Panc1 (cell line): ENCODE data around the gene LINC00237. TPM values are rescaled to one million over a fixed set of nuclear protein-coding genes. Genes with fewer than 3 reads are reported as not detected.

ENCODE experiments used
- ATAC-seq: fragments of 200-7000 bp; cut with Tn5 transposase; 2 replicates; pipeline ENCODE4 v1.9.1; 2020; ENCODE audit warnings: mild to moderate bottlenecking, moderate library complexity
- BruUV-seq: library from RNA; stranded (reverse); fragments of 400-500 nt; replicated peaks from 2 replicates; lab custom pipeline; 2021; lab: Mats Ljungman, UMichigan
- CTCF ChIA-PET: fragments of 300-600 bp; sonication (Branson Sonifier 250); formaldehyde crosslinking; loops from one replicate; lab custom pipeline; 2022; ENCODE audit warnings: antibody characterized with exemption; lab: Charles Lee
- POLR2A ChIA-PET: fragments of 300-600 bp; sonication (Branson Sonifier 250); formaldehyde crosslinking; loops from one replicate; lab custom pipeline; 2022; ENCODE audit warnings: antibody characterized with exemption; lab: Charles Lee
- DNase-seq: peaks from one replicate; pipeline ENCODE4 v3.0.0-alpha.2; 2010; ENCODE audit warnings: low read depth, low spot score
- H3K27ac ChIP-seq: 2 replicates; pipeline ENCODE4 v1.5.1; 2011; ENCODE audit warnings: mild to moderate bottlenecking, low read length, inconsistent platforms
- H3K27me3 ChIP-seq: fragments of 200-500 bp; sonication (Bioruptor generic); 2 replicates; pipeline ENCODE4 v1.6.0; 2014; ENCODE audit warnings: low read length, inconsistent platforms; ENCODE audit not compliant: control insufficient read depth, insufficient read depth
- H3K36me3 ChIP-seq: fragments of 200-500 bp; sonication (Bioruptor generic); 2 replicates; pipeline ENCODE4 v1.5.1; 2014; ENCODE audit warnings: inconsistent platforms, mild to moderate bottlenecking, low read length, moderate library complexity; ENCODE audit not compliant: control insufficient read depth, insufficient read depth
- H3K4me1 ChIP-seq: 2 replicates; pipeline ENCODE4 v1.5.1; 2011; ENCODE audit warnings: inconsistent platforms, mild to moderate bottlenecking, low read length, moderate library complexity; ENCODE audit not compliant: control insufficient read depth, insufficient read depth
- H3K4me3 ChIP-seq, 2 experiments: 2 replicates each; pipeline ENCODE4 v1.5.1; 2011 to 2012; ENCODE audit warnings: low read depth in 2 of 2, low read length in 2 of 2, mild to moderate bottlenecking in 2 of 2, inconsistent platforms in 1 of 2, moderate library complexity in 1 of 2
- H3K9me3 ChIP-seq: fragments of 200-500 bp; sonication (Bioruptor generic); 2 replicates; pipeline ENCODE4 v1.5.1; 2014; ENCODE audit warnings: low read depth, mild to moderate bottlenecking, inconsistent platforms, low read length, moderate library complexity; ENCODE audit not compliant: control insufficient read depth, insufficient read depth
- POLR2AphosphoS5 ChIP-seq: IDR thresholded peaks from 2 replicates; pipeline ENCODE4 v1.6.1; 2012; ENCODE audit warnings: mild to moderate bottlenecking, low read depth, low read length, moderate library complexity
- SIN3A ChIP-seq: IDR thresholded peaks from 2 replicates; pipeline ENCODE4 v1.6.1; 2012; ENCODE audit warnings: low read depth, mild to moderate bottlenecking, low read length, moderate library complexity, borderline replicate concordance; ENCODE audit not compliant: insufficient read depth
- TCF7L2 ChIP-seq: IDR thresholded peaks from 2 replicates; pipeline ENCODE4 v1.6.1; 2011; ENCODE audit warnings: mild to moderate bottlenecking, low read depth, low read length, inconsistent platforms
- in situ Hi-C: cut with HindIII; loops from 2 replicates; pipeline ENCODE4 v1.10.0; 2016; ENCODE audit warnings: low sequenced_read_pairs, low pct_unique_long_range_greater_than_20kb
- intact Hi-C: fragments of 100-400 bp; cut with micrococcal nuclease; formaldehyde crosslinking; loops from one replicate; pipeline ENCODE4 v1.10.0; 2022; ENCODE audit not compliant: unreplicated experiment
- total RNA-seq: library from RNA; stranded (reverse); gene quantifications from one replicate; pipeline ENCODE4 v1.2.1, GENCODE V29; 2021; ENCODE audit not compliant: unreplicated experiment
- TF ChIP-seq, protein P1 (sequence below): fragments of 450-650 bp; IDR thresholded peaks from 2 replicates; pipeline ENCODE4 v1.5.1; 2017; ENCODE audit warnings: mild to moderate bottlenecking
- TF ChIP-seq, protein P2 (sequence below), 2 experiments: IDR thresholded peaks; 2 replicates each; pipeline ENCODE4 v1.6.1; 2011 to 2012; ENCODE audit warnings: low read depth in 2 of 2, control low read depth in 1 of 2, low read length in 1 of 2, mild to moderate bottlenecking in 1 of 2, moderate library complexity in 1 of 2; ENCODE audit not compliant: insufficient read depth in 1 of 2

LINC00237 gene
- total RNA-seq, 1 experiment from 2014 or later = not detected

DNA sequence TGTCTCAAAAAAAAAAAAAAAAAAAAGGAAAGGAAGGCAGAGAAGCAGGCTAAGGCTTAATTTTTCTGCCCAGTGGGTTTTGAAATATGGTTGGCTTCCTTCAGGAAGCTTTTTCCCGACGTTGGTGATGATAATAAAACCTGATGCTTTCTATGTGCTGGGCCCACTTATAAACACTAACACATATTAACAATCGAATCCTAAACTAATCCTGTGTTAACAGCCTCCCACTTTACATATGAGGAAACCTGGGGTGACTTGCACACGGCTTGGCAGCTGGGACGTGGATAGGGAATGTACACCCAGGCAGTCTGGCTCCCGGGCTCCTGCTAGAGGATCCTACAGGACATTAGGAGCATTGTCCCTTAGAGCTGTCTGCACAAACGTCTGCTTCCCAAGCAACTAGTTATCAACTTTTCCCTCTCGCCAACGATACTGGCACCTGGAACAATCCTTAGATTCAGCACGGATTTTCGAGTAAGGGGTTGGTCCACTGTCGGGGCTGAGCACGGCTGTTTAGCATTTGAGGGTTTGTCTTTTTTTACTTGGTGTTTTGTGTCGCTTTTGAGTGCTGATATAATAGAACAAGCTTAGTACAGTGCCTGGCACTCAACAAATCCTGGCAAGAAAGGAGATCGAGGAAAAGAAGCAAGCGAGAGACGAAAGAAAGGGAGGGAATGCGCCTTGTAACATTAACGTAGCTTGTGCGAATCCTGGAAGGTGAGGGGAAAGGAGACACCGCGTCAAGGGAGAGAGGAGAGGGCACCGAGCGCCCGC, 19.1 kb upstream of the LINC00237 start:
- H3K27me3 ChIP-seq = no peaks in the 10 kb centered on the region
- H3K4me1 ChIP-seq = peaks cover 3% of the 10 kb centered on the region; the same call in 1 of the 2 replicates
- no peaks in the 10 kb centered on the region for H3K36me3 ChIP-seq
- DNase-seq (peak; percentile 58), ATAC-seq (peak; percentile 83)
- POLR2A ChIA-PET = no interaction called here
- BruUV-seq = no TSS peak
- TF ChIP-seq POLR2AphosphoS5 = no peak
- TF ChIP-seq, protein P1, sequence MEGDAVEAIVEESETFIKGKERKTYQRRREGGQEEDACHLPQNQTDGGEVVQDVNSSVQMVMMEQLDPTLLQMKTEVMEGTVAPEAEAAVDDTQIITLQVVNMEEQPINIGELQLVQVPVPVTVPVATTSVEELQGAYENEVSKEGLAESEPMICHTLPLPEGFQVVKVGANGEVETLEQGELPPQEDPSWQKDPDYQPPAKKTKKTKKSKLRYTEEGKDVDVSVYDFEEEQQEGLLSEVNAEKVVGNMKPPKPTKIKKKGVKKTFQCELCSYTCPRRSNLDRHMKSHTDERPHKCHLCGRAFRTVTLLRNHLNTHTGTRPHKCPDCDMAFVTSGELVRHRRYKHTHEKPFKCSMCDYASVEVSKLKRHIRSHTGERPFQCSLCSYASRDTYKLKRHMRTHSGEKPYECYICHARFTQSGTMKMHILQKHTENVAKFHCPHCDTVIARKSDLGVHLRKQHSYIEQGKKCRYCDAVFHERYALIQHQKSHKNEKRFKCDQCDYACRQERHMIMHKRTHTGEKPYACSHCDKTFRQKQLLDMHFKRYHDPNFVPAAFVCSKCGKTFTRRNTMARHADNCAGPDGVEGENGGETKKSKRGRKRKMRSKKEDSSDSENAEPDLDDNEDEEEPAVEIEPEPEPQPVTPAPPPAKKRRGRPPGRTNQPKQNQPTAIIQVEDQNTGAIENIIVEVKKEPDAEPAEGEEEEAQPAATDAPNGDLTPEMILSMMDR = no peak; the same call in 1 of the 2 replicates
- TF ChIP-seq SIN3A = no peak
- no peak for TF ChIP-seq TCF7L2
- TF ChIP-seq, protein P2, sequence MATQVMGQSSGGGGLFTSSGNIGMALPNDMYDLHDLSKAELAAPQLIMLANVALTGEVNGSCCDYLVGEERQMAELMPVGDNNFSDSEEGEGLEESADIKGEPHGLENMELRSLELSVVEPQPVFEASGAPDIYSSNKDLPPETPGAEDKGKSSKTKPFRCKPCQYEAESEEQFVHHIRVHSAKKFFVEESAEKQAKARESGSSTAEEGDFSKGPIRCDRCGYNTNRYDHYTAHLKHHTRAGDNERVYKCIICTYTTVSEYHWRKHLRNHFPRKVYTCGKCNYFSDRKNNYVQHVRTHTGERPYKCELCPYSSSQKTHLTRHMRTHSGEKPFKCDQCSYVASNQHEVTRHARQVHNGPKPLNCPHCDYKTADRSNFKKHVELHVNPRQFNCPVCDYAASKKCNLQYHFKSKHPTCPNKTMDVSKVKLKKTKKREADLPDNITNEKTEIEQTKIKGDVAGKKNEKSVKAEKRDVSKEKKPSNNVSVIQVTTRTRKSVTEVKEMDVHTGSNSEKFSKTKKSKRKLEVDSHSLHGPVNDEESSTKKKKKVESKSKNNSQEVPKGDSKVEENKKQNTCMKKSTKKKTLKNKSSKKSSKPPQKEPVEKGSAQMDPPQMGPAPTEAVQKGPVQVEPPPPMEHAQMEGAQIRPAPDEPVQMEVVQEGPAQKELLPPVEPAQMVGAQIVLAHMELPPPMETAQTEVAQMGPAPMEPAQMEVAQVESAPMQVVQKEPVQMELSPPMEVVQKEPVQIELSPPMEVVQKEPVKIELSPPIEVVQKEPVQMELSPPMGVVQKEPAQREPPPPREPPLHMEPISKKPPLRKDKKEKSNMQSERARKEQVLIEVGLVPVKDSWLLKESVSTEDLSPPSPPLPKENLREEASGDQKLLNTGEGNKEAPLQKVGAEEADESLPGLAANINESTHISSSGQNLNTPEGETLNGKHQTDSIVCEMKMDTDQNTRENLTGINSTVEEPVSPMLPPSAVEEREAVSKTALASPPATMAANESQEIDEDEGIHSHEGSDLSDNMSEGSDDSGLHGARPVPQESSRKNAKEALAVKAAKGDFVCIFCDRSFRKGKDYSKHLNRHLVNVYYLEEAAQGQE (IDR thresholded peaks at IDR 0.05; ENCODE audit: insufficient read depth in 1 of 2, low read depth in 2 of 2, low read length in 1 of 2) = no peak
- intact Hi-C loops (no loop called here), in situ Hi-C loops (no loop called here)
- no peaks in the 10 kb centered on the region for H3K9me3 ChIP-seq
- peak overlapping the region; percentile 32 for H3K27ac ChIP-seq
- peak overlapping the region; percentile 80 to 98 for H3K4me3 ChIP-seq
- CTCF ChIA-PET = interaction anchor here (0.6 kb wide), 1 partner anchor 386 kb away, joined by 6 read pairs; no protein-coding TSS in a partner anchor

DNA sequence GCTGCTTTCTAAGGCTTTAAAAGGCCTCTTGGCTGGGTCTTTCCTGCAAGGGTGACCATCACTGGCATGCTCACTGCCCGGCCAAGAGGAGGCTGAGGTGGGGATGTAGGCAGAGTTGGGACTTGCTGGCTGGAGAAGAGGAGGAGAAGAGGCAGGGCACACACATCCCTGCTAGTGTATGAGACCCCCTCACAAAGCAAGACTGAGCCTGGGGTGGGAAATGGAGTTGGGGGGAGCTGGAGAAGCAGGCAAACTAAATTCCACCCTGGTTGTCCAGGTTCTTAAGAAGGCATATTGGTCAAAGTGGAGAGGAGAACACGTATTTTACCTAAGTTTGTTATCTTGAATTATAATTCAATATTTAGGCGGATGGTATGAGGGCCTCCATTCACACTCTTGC, 18.0 kb upstream of the LINC00237 start:
- intact Hi-C loops = no loop called here

More for the DNA sequence above, 18.0 kb upstream of the LINC00237 start:
- Histone ChIP-seq H3K27ac (no peak overlapping the region), H3K4me3 (no peak overlapping the region), H3K36me3 (no peaks in the 10 kb centered on the region), H3K27me3 (no peaks in the 10 kb centered on the region), H3K4me1 (peaks cover 3% of the 10 kb centered on the region; the same call in 1 of the 2 replicates), H3K9me3 (no peaks in the 10 kb centered on the region)
- ChIA-PET POLR2A (no interaction called here), CTCF (no interaction called here)
- DNase-seq = no peak
- TF ChIP-seq SIN3A (no peak), POLR2AphosphoS5 (no peak), TCF7L2 (no peak)
- TF ChIP-seq, protein P1 = no peak
- TF ChIP-seq, protein P2 (IDR thresholded peaks at IDR 0.05; ENCODE audit: insufficient read depth in 1 of 2, low read depth in 2 of 2, low read length in 1 of 2) = no peak
- no TSS peak for BruUV-seq
- in situ Hi-C loops = no loop called here
- ATAC-seq = no peak
